Lower lobe of right lung (tissue), 2 donors: ENCODE measurements around the gene ADAMTSL3. TPM values are rescaled to one million over a fixed set of nuclear protein-coding genes. Genes with fewer than 3 reads are reported as not detected.

Experiments used
- ATAC-seq, 2 donors: fragments of 200-7000 bp; cut with Tn5 transposase; one replicate each; pipeline ENCODE4 v1.9.1; 2020 to 2022; ENCODE audit warnings: mild to moderate bottlenecking in 2 of 2, moderate library complexity in 2 of 2
- DNase-seq: peaks from one replicate; pipeline ENCODE4 v3.0.0-alpha.2; 2020
- H3K27ac ChIP-seq: fragments of 200-600 bp; one replicate; pipeline ENCODE4 v1.8.0; 2022
- H3K27me3 ChIP-seq: fragments of 200-600 bp; one replicate; pipeline ENCODE4 v1.8.0; 2022; ENCODE audit warnings: low read depth
- H3K36me3 ChIP-seq: fragments of 200-600 bp; one replicate; pipeline ENCODE4 v1.8.0; 2022; ENCODE audit warnings: mild to moderate bottlenecking
- H3K4me1 ChIP-seq: fragments of 200-600 bp; one replicate; pipeline ENCODE4 v1.8.0; 2022
- H3K4me3 ChIP-seq: fragments of 200-600 bp; one replicate; pipeline ENCODE4 v1.8.0; 2022; ENCODE audit warnings: mild to moderate bottlenecking
- H3K9me3 ChIP-seq: fragments of 200-600 bp; one replicate; pipeline ENCODE4 v1.8.0; 2022
- intact Hi-C: fragments of 100-400 bp; cut with DNase I; formaldehyde crosslinking; loops from one replicate; pipeline ENCODE4 v1.11.0; 2022
- total RNA-seq: library from RNA; stranded (reverse); fragmentation: NEBNext Ultra II Directional; extraction: Animal tissue kit (Norgen Biotek cat#: 25700); gene quantifications from one replicate; pipeline ENCODE4 v1.2.1, GENCODE V29; 2021
- TF ChIP-seq, protein P1 (sequence below): fragments of 200-600 bp; IDR thresholded peaks from one replicate; pipeline ENCODE4 v1.8.0; 2022; ENCODE audit warnings: antibody characterized with exemption, mild to moderate bottlenecking
- donor health status: DM: no; HTN: yes; CAD: no; lungs with severe emphysema.

Gene ADAMTSL3
- total RNA-seq, 1 donor from 2014 or later = 26.4 TPM

DNA sequence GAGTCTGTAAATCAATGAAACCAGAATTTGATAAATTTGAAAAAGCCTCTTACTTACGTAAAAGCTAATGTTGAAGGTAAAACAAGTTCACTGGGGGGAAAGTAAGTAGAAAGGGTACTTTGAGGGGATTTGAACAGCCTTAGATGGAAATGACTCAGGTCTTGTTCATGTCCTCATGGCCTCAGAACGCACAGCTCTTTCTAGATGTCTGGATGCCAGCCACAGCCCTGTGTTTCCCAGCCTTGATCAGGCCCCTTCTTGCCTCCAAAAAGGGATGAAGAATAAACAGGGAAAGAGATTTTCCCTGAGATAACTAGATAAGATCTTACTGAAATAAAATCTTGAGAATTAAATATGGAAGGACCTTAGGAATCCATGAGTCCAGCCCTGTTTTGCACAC lies 344.6 kb downstream of the ADAMTSL3 start:
- ATAC-seq = no peak
- DNase-seq = no peak
- intact Hi-C loops = no loop called here
- Histone ChIP-seq H3K4me3 (no peak overlapping the region), H3K27ac (no peak overlapping the region), H3K36me3 (no peaks in the 10 kb centered on the region), H3K9me3 (no peaks in the 10 kb centered on the region), H3K4me1 (no peaks in the 10 kb centered on the region), H3K27me3 (no peaks in the 10 kb centered on the region)
- TF ChIP-seq, protein P1, sequence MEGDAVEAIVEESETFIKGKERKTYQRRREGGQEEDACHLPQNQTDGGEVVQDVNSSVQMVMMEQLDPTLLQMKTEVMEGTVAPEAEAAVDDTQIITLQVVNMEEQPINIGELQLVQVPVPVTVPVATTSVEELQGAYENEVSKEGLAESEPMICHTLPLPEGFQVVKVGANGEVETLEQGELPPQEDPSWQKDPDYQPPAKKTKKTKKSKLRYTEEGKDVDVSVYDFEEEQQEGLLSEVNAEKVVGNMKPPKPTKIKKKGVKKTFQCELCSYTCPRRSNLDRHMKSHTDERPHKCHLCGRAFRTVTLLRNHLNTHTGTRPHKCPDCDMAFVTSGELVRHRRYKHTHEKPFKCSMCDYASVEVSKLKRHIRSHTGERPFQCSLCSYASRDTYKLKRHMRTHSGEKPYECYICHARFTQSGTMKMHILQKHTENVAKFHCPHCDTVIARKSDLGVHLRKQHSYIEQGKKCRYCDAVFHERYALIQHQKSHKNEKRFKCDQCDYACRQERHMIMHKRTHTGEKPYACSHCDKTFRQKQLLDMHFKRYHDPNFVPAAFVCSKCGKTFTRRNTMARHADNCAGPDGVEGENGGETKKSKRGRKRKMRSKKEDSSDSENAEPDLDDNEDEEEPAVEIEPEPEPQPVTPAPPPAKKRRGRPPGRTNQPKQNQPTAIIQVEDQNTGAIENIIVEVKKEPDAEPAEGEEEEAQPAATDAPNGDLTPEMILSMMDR = no peak

DNA sequence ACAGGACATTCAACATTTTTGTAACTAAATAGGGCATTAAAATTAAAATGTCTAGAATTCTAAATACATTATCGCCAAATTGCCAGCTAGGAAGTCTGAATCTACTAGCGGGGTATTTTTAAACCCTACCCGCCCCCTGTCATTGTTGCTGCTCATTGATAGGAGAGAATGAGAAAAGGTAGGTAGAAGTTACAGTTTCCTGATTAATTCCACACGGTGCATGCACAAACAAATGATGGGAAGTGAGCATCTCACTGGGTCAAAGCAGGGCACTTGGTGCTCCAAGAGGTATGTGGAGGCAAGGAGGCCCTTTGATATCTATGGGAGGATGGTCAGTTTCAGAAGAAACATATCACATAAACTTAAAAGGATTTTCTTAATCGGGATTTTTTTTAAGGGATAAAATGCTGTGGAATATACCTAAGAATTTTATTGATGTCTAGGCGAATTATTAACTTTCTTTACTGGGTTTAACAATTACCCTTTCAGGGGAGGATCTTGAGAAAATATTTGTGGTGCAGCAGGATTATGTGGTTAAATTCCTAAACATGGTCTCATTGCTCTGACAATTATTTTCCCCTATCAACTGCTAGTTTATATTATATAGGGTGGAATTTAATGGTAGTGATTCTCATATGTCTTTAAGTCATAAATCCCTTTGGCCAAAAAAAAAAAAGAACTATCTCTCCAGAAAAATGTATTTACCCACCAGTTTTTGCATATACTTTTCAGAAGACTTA lies 345.6 kb downstream of the ADAMTSL3 start:
- TF ChIP-seq, protein P1 = no peak
- intact Hi-C loops = no loop called here
- no peaks in the 10 kb centered on the region for H3K4me1 ChIP-seq

DNA sequence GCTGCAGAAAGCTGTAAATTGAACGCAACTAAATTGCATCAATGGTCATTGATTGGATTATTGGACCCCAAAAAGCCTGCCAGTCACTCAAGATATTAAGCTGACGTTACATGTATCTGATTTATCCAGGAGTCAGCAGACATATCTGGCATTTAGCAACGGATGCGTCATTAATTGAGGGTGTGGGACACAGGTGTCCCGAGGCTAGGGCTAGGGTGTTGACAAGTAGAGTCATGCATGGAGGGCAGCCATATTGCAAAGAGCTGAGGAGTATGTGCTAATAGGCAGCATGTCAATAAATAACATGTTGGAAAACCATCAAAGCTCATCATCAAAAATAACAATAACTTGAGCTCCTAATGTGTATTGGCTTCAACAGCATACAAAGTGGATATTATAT lies 347.1 kb downstream of the ADAMTSL3 start:
- H3K27me3 ChIP-seq = no peaks in the 10 kb centered on the region
- H3K4me1 ChIP-seq = no peaks in the 10 kb centered on the region
- no peak for DNase-seq
- no peak for ATAC-seq
- H3K9me3 ChIP-seq = no peaks in the 10 kb centered on the region
- intact Hi-C loops = no loop called here
- no peak overlapping the region for H3K27ac ChIP-seq
- H3K4me3 ChIP-seq = no peak overlapping the region
- no peaks in the 10 kb centered on the region for H3K36me3 ChIP-seq
- TF ChIP-seq, protein P1 = no peak

More for the DNA sequence above, 345.6 kb downstream of the ADAMTSL3 start:
- no peak for ATAC-seq
- Histone ChIP-seq H3K4me3 (no peak overlapping the region), H3K27me3 (no peaks in the 10 kb centered on the region), H3K9me3 (no peaks in the 10 kb centered on the region), H3K27ac (no peak overlapping the region), H3K36me3 (no peaks in the 10 kb centered on the region)
- no peak for DNase-seq

DNA sequence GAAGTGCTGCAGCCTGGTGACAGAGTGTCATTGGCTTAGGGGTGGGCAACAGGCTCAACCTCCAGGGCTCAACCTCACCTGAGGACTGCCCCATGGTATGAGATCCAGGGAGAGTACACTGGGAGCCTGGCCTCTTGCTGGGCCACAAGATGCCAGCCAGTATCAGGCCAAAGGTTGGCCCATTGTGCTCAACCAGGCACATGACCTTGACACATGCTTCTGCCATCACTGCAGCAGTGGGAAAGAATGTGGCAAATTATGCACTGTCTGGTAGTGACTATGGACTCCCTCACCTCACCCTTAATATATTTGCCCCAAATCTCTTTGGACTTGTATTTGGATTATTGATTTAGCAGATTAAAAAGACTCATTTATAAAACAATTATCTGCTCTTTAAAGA lies 347.7 kb downstream of the ADAMTSL3 start:
- Histone ChIP-seq H3K27me3 (no peaks in the 10 kb centered on the region), H3K9me3 (no peaks in the 10 kb centered on the region), H3K27ac (no peak overlapping the region), H3K4me3 (no peak overlapping the region), H3K4me1 (no peaks in the 10 kb centered on the region), H3K36me3 (no peaks in the 10 kb centered on the region)
- intact Hi-C loops = no loop called here
- no peak for ATAC-seq
- TF ChIP-seq, protein P1 = no peak
- DNase-seq = no peak

DNA sequence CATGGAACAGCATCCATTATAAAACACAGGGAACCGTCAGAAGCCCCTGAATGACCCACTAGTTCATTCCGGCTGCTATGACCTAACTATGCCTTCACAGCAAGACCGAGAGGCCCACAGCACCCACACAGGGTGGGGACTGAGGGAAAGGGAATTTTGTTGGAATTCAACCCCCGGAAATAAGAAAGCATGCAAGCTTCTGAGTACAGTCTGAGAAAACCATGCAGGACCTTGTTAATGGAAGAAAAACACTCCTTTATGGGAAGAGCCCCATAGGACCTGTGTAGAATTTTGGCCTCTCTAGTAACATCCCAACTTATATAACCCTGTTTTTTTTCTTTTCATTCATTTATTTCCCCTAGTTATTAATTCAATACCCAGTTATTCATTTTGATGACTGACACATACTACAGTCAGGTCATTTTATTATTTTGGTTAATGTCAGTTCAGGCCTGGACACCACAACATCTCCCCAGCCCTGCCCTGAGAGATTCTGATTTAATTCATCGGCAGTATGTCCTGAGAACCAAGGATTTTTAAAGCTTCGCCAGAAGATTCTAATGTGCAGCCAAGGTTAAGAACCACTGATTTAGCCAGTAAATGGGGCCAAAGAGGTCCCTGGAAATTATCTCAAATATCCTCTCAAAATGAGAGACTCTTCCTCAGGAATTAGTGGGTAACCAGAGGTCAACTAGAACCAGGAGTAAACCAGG lies 350.0 kb downstream of the ADAMTSL3 start:
- no peak for DNase-seq
- H3K27me3 ChIP-seq = no peaks in the 10 kb centered on the region
- intact Hi-C loops = no loop called here
- TF ChIP-seq, protein P1 = no peak
- H3K9me3 ChIP-seq = no peaks in the 10 kb centered on the region
- ATAC-seq = no peak
- no peak overlapping the region for H3K4me3 ChIP-seq
- no peaks in the 10 kb centered on the region for H3K36me3 ChIP-seq
- no peak overlapping the region for H3K27ac ChIP-seq
- no peaks in the 10 kb centered on the region for H3K4me1 ChIP-seq
